ENCODE results near the gene CRYBG1. TPM values are rescaled to one million over a fixed set of nuclear protein-coding genes. Genes with fewer than 3 reads are reported as not detected.

The CRYBG1 gene
- total and polyA plus RNA-seq, 2 of the 13 experiments (the other 11 are each of a cell fraction or from before 2014, with no cell fraction given) = 10.1 to 21.9 TPM

DNA sequence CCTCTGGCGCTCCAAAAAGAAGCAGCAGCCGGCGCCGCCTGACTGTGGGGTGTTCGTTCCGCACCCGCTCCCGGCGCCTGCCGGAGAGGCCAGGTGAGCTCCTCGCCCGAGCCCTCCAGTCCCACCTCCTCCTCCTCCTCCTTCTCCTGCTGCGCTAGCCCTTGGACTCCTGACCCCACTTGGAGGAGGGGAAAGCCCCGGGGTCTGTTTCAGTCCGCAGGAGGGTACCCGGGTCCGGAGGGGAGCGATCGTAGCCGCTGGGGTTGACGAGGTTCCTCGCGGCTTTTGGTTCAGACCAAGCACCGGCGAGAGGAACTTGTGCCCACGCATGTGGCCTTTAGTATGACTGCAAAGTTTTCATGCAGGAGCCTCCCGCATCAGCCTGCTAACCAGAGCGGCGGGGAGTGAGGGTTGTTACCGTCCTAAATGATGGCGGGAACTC is 493 bp downstream of the CRYBG1 start:
- in situ Hi-C loops (cut with HindIII; ENCODE audit: extremely low pct_ligation_motif_present, low pct_unique_long_range_greater_than_20kb) = no loop called here
- Histone ChIP-seq H3K27ac (ENCODE audit: extremely low read length, insufficient read depth, low read length) (no peak overlapping the region), H3K9ac (ENCODE audit: insufficient read depth, low read depth, low read length) (no peak overlapping the region), H3K27me3 (ENCODE audit: control insufficient read depth in 1 of 2, insufficient read depth in 2 of 2, low read length in 2 of 2) (peaks cover 2 to 16% of the 10 kb centered on the region in 2 experiments; a peak in 4 of 5 replicates), H3K4me2 (ENCODE audit: low read depth, low read length) (peak overlapping the region; percentile 80), H3K4me1 (ENCODE audit: insufficient read depth, low read length) (peaks cover 7% of the 10 kb centered on the region), H4K20me1 (ENCODE audit: insufficient read depth, low read length) (no peaks in the 10 kb centered on the region), H3K36me3 (replicated peaks in 1 of 2; ENCODE audit: control insufficient read depth in 1 of 2, insufficient read depth in 2 of 2, low read length in 2 of 2) (no peaks in the 10 kb centered on the region), H3K79me2 (ENCODE audit: insufficient read depth, low read length) (no peaks in the 10 kb centered on the region), H3K4me3 (replicated peaks in 1 of 3; ENCODE audit: insufficient read depth in 1 of 3, low read depth in 2 of 3, low read length in 3 of 3) (peak overlapping the region; percentile 34 to 77 (median 54); a peak in 5 of 6 replicates), H2AFZ (ENCODE audit: low read length) (no peak overlapping the region), H3K9me3 (ENCODE audit: low read length) (no peaks in the 10 kb centered on the region)
- intact Hi-C loops (cut with micrococcal nuclease; ENCODE audit: unreplicated experiment) = loop anchor here (1.0 kb wide), 1 partner anchor 84 kb away; no protein-coding TSS in a partner anchor
- CTCF ChIA-PET (ENCODE audit: low intra/inter-chr PET ratio, low total read pairs) = no interaction called here
- FAIRE-seq = no peak
- no peak for DNase-seq (ENCODE audit: low spot score)
- no TSS peak for BruUV-seq (replicated peaks)
- WGBS (ENCODE audit: low lambda C conversion rate) = 21% methylated on average over 14 of the region's 31 CpGs
- ATAC-seq = peak; percentile 49
- TF ChIP-seq FOXK2 (IDR thresholded peaks at IDR 0.05) (no peak), ZNF841 (CRISPR knock-in tag; IDR thresholded peaks at IDR 0.05; ENCODE audit: borderline replicate concordance) (no peak), ZNF451 (CRISPR knock-in tag; IDR thresholded peaks at IDR 0.05) (0 out of 2 replicates have a peak, but pooled peaks have one; percentile 16)
- POLR2A ChIA-PET = no interaction called here

DNA sequence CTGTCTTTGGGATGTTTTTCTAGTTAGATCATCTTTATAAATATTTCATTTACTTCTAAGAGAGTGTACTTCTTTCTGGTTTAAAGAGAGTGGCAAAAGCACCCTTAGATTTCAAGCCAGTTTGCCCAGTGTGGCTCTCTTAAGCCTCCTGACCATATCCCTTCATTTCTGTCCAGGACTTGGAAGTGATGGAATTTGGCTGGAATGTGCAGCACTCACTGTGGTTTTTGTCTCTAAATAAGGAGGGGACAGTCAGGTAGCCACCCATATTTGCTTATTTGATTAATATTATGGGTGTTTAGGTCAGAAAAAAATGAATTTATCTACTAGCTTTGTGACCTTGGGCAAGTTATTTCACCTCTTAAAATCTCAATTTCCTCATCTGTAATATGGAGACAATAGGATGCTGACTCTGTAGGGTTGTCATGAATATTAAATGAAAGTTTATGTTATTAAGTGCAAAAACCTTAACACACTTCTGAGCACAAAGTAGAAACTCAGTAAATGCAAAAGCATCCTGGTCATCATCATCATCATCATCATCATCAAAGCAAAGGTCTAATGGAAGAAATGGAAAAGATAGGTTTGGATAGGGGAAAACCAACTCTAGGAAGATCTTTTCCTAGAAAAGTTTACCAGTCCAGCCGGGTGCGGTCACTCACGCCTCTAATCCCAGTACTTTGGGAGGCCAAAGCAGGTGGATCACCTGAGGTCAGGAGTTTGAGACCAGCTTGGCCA is 3.1 kb downstream of the CRYBG1 start:
- H3K4me2 ChIP-seq (ENCODE audit: low read depth, low read length) = no peak overlapping the region
- FAIRE-seq (no peak), ATAC-seq (no peak), DNase-seq (ENCODE audit: low spot score) (no peak)
- no TSS peak for BruUV-seq (replicated peaks)
- intact Hi-C loops (cut with micrococcal nuclease; ENCODE audit: unreplicated experiment) (no loop called here), in situ Hi-C loops (cut with HindIII; ENCODE audit: extremely low pct_ligation_motif_present, low pct_unique_long_range_greater_than_20kb) (no loop called here)
- no peak overlapping the region for H3K4me3 ChIP-seq (replicated peaks in 1 of 3; ENCODE audit: insufficient read depth in 1 of 3, low read depth in 2 of 3, low read length in 3 of 3)
- H3K4me1 ChIP-seq (ENCODE audit: insufficient read depth, low read length) = peaks cover 7% of the 10 kb centered on the region
- no peaks in the 10 kb centered on the region for H4K20me1 ChIP-seq (ENCODE audit: insufficient read depth, low read length)
- H2AFZ ChIP-seq (ENCODE audit: low read length) = no peak overlapping the region
- no peaks in the 10 kb centered on the region for H3K9me3 ChIP-seq (ENCODE audit: low read length)
- H3K79me2 ChIP-seq (ENCODE audit: insufficient read depth, low read length) = no peaks in the 10 kb centered on the region
- H3K9ac ChIP-seq (ENCODE audit: insufficient read depth, low read depth, low read length) = no peak overlapping the region
- 77% methylated on average over 3 of the region's 3 CpGs for WGBS (ENCODE audit: low lambda C conversion rate)
- H3K27me3 ChIP-seq (ENCODE audit: control insufficient read depth in 1 of 2, insufficient read depth in 2 of 2, low read length in 2 of 2) = peaks cover 2 to 16% of the 10 kb centered on the region in 2 experiments; a peak in 4 of 5 replicates
- no peaks in the 10 kb centered on the region for H3K36me3 ChIP-seq (replicated peaks in 1 of 2; ENCODE audit: control insufficient read depth in 1 of 2, insufficient read depth in 2 of 2, low read length in 2 of 2)
- H3K27ac ChIP-seq (ENCODE audit: extremely low read length, insufficient read depth, low read length) = no peak overlapping the region
- CTCF ChIA-PET (ENCODE audit: low intra/inter-chr PET ratio, low total read pairs) = no interaction called here
- no peak for TF ChIP-seq ZNF883 (CRISPR knock-in tag; IDR thresholded peaks at IDR 0.05; ENCODE audit: not compliant biosample characterization)
- TF ChIP-seq CREB1 (IDR thresholded peaks at IDR 0.05) = peak; percentile 68
- no peak for TF ChIP-seq CREB1 (CRISPR knock-in tag; IDR thresholded peaks at IDR 0.05)
- no peak for TF ChIP-seq SALL2 (CRISPR knock-in tag; IDR thresholded peaks at IDR 0.05)
- TF ChIP-seq SP1 (IDR thresholded peaks at IDR 0.05) = no peak
- no peak for TF ChIP-seq SP1 (CRISPR knock-in tag; IDR thresholded peaks at IDR 0.05)
- POLR2A ChIA-PET = no interaction called here
